Renal cortical epithelial cell (primary cell): Measurements from ENCODE around the gene LRRN3. TPM values are rescaled to one million over a fixed set of nuclear protein-coding genes. Genes with fewer than 3 reads are reported as not detected.

Experiments used
- DNase-seq: peaks from one replicate; pipeline ENCODE4 v3.0.0-alpha.2; 2011; ENCODE audit warnings: low read depth
- total RNA-seq: library from RNA; depleted of rRNA; stranded (reverse); fragments of >200 nt; gene quantifications from 2 replicates; pipeline ENCODE4 v1.2.3, GENCODE V29; 2014

Gene LRRN3
- total RNA-seq, 1 donor from 2014 or later: under 0.01 TPM

- no peak for DNase-seq
Observed at GRCh38 chr7:111105269-111105668, 14.3 kb downstream of the LRRN3 start.

GRCh38 chr7:111107579-111107978, 16.7 kb downstream of the LRRN3 start:
- DNase-seq: no peak

- no peak for DNase-seq
Observed at GRCh38 chr7:111108000-111108399, 17.1 kb downstream of the LRRN3 start.

- DNase-seq: peak; percentile 50
Observed at GRCh38 chr7:111108496-111108895, 17.6 kb downstream of the LRRN3 start.

- DNase-seq: no peak
Observed at GRCh38 chr7:111112439-111112838, 21.5 kb downstream of the LRRN3 start.

DNA sequence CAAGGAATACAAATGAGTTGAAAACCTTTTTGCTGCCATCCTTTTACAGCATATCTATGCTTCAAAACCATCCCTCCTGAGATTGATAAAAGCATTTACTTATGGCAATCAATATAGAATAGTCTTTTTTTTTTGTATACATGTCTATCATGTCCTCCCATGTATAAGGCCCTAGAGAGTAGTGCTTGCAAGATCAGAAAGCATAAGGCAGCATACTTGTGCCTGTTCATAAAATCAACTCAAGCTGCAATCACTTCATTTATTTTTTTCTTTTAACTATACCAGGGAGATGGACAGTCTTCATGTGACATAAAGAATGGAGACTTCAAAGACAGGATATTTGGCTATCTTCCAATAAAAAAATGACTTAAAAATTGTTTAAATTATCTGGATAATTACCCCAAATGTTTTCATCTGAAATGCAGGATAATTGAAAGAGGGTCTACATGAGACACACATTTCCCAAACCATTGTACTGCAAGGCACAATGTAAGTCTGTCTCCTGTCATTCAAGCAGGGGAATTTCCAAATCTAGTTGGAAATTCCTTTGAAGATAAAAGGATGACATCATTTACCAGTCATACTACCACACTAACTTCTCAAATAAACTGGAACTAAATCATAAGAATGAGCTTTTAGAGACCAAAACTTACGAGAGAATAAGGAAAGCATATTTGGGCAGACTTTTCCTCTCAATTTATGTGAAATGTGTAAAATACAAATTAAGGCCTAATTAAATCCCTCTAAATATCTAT, 22.5 kb downstream of the LRRN3 start:
- DNase-seq: peak; percentile 70

DNA sequence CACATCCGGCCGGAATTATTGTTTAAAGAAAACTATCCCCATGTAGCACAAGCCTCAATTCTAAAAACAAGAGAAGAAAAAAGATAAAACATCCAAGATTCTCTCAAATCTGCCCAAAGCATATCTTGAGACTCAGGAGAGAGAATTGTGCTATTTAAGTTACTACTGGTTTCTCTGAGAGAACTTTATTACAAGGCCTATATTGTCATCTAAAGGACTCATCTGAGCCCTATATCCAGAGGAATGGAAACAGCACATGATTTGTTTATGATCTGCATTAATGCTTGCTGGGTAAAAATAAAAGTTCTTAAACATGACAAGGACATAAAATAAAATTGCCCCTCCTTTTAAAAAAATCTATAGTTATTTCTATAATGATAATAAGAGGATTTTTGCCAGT, 25.0 kb downstream of the LRRN3 start:
- no peak for DNase-seq

GRCh38 chr7:111126987-111127386, 36.1 kb downstream of the LRRN3 start:
- DNase-seq: peak; percentile 28

DNA sequence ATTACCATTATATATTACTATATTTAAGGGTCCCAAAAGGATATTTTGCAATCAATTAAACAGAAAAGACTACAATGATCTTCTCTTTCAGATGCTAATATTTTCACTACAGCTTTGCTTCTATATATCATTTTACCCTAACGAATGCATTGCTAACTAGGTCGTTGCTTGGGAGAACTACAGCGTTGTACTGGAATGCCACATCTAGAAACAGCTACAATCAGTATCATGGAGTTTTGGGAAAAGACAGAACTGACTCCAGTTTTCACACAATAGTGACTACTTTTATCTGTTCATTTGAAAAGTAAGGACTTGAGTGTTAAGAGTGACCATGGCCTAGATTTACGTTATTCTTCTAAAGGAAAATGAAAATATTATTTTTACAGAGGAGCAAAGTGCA, 38.5 kb downstream of the LRRN3 start:
- no peak for DNase-seq

DNA sequence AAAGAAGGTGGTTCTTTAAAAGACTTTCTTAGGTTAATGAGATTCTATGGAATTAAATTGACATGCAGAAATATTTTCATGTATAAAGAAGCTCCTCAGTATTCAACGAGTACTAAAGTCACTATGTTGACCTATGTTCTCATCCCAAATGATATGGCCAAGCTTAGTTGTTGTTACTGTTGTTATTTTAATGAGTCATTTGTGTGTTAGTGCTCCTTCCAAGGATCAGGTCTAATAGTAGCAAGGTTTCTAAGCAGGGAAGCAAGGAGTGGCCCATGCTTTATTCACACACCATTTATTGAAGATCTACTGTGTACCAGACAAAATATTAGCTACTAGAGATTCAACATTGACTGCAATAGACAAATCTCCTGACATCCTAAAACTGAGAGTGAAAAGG, 41.9 kb downstream of the LRRN3 start:
- peak; percentile 54 for DNase-seq

DNA sequence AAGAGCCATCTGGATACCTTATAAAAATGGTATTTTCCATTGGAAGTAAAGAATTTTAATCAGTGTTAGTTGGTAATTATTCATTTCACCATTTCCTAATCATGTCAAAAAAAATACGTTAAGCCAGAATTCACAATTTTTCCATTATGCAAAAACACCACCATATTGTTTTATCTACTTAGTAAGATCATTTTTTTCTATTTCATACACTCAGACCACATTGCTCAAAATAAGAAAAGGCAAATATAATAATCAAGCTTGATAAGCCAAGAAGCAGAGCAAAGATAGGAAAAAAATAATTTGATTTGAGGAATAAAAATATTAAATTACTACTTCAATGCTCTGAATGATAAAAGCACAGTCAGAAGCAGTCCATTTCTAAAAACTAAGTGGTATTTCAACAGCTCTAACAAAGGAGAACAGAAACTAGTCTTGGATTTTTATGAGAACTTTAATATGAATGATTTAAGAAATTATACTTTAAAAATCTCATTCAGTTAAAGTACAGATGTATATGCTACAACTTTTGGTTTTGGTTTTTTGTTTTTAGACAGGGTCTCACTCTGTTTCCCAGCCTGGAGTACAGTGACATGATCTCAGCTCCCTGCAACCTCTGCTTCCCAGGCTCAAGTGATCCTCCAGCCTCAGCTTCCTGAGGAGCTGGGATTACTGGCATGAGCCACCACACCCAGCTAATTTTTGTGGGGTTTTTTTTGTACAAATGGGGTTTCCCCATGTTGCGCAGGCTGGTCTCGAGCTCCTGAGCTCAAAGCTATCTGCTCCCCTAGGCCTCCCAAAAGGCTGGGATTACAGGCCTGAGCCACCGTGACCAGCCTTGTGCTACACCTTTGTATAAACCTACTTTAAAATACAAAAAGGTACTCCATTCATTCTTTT, 46.6 kb downstream of the LRRN3 start:
- DNase-seq: no peak

- peak; percentile 70 for DNase-seq
Observed at GRCh38 chr7:111138193-111138569, 47.3 kb downstream of the LRRN3 start.

GRCh38 chr7:111138586-111138985, 47.7 kb downstream of the LRRN3 start:
- DNase-seq: no peak

DNA sequence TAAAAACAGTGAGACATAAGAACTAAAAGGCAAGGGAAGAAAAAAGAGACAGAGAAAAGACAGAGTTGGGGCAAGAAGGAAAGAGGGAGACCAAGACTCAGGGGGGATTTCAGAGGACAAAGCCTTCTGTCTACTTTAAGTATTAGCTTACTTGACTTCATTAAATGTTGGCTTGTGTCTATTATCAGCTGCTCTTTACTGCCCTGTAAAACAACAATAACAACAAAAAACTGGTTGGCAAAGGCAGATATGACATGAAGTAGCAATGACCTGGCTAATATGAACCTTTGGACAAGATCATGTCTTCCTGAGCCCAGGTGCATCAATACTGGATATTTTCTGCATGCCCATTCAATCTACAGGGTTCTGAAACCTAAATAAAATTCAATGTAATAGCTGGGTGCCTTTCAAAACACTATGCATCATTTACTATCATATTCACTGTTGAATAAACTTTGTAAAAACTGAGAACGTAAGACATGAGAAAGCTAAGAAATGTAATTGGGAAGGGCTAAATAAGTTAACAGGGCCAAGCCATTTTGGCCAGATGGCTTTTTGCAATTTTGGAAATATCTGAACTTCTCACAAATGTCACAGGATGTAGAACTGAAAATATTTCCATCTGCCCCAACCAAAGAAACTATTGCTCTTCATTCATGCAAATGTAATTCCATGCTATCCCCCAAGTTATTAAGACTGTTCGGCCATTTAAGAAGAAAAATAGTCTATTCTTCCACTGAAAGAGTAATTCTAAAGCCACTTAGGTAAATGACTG, 49.4 kb downstream of the LRRN3 start:
- DNase-seq: no peak

GRCh38 chr7:111145472-111145871, 54.5 kb downstream of the LRRN3 start:
- no peak for DNase-seq

- no peak for DNase-seq
Observed at GRCh38 chr7:111146136-111146535, 55.2 kb downstream of the LRRN3 start.

- no peak for DNase-seq
Observed at GRCh38 chr7:111147708-111148533, 57.0 kb downstream of the LRRN3 start.

DNA sequence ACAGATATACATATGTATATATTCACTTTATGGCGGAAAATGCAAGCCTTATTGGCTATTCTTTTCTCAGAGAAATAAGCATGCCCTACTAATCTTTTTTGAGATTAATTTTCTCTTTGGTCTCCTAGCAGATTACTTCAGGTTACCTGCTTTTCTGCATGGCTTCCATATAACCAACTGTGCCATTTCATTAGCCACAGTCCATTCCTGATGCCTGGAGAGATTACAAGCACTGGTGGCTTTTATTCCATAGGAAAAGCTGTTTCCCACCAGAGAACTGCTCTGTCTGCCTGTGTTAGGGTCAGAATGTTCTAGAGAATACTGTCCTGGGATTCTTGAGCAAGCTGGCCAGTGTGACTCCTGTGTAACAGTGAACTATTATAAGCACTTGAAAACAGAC, 59.8 kb downstream of the LRRN3 start:
- no peak for DNase-seq

GRCh38 chr7:111159426-111159825, 68.5 kb downstream of the LRRN3 start:
- peak; percentile 19 for DNase-seq

- DNase-seq: no peak
Observed at GRCh38 chr7:111160297-111160696, 69.4 kb downstream of the LRRN3 start.

GRCh38 chr7:111162692-111163091, 71.8 kb downstream of the LRRN3 start:
- peak; percentile 27 for DNase-seq
